AG04450 (cell line): ENCODE measurements around the gene HOXB9. TPM values are rescaled to one million over a fixed set of nuclear protein-coding genes. Genes with fewer than 3 reads are reported as not detected.

Source experiments
- CTCF ChIA-PET: fragments of 300-600, 350-600 bp; formaldehyde crosslinking; extraction: SDS; loops from one replicate; lab custom pipeline; 2022; ENCODE audit warnings: antibody characterized with exemption, inconsistent platforms; lab: Charles Lee
- POLR2A ChIA-PET: fragments of 350-600 bp; formaldehyde crosslinking; extraction: SDS; loops from one replicate; lab custom pipeline; 2021; ENCODE audit warnings: antibody characterized with exemption, inconsistent platforms; lab: Yijun Ruan, JAX
- DNase-seq: peaks from one replicate; pipeline ENCODE4 v3.0.0-alpha.2; 2011; ENCODE audit warnings: low read depth, low spot score
- H3K27ac ChIP-seq: one replicate; pipeline ENCODE4 v1.5.1; 2012; ENCODE audit warnings: low read depth, low read length, control low read depth
- H3K27me3 ChIP-seq: one replicate; pipeline ENCODE4 v1.6.0; 2012; ENCODE audit warnings: low read length; ENCODE audit not compliant: control insufficient read depth, insufficient read depth
- H3K4me3 ChIP-seq: 2 replicates; pipeline ENCODE4 v1.5.1; 2011; ENCODE audit warnings: mild to moderate bottlenecking, low read depth, low read length, control low read depth
- H3K9me3 ChIP-seq: 2 replicates; pipeline ENCODE4 v1.5.1; 2012; ENCODE audit warnings: low read length; ENCODE audit not compliant: control insufficient read depth, insufficient read depth
- polyA plus RNA-seq: library from polyadenylated mRNA; depleted of rRNA; stranded (reverse); fragments of >200 nt; gene quantifications from 2 replicates; pipeline ENCODE4 v1.2.3, GENCODE V29; 2011
- TF ChIP-seq, protein P1 (sequence below): IDR thresholded peaks from 2 replicates; pipeline ENCODE4 v1.5.1; 2011; ENCODE audit warnings: low read depth, low read length, control low read depth, inconsistent platforms

HOXB9 gene
- polyA plus RNA-seq, 1 experiment, result 0.02 TPM

DNA sequence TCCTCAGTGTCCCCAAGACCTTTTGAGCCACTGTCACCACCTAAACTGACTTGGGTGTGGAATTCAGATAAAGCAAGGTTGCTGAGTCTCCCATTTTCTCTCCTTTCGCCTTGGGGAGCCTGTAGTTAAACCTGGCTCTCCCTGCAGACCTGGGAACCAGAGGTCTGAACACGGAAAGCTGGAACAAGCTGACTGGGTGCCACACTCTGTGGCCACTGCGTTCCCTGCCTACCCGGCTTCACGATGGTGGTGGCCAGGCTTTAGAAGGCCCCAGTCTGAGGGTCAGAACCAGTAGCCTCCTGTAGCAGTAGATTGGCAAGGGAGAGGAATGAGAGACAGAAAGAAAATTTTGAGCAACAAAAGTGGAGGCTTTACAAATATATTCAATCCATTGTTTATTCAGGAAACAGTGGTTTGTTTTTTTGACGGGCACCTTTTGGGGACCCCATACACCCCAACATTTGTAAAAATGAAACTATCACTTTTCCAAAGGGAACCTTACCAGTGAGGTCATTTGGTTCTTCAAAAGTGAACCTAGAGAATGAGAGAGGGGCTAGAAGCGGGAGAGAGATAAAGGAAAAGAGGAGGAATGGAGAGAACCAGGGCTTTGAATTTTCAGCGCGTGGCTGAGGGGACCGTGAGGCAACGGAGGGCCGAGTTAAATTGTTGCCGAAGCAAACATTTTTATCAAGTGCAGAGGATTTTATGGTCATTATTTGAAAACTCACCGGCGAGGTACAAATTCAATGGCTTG, 9.3 kb downstream of the HOXB9 start:
- Histone ChIP-seq H3K27ac (no peak overlapping the region), H3K4me3 (no peak overlapping the region), H3K27me3 (peaks cover 81% of the 10 kb centered on the region), H3K9me3 (peaks cover 6% of the 10 kb centered on the region; the same call in 1 of the 2 replicates)
- no peak for DNase-seq
- POLR2A ChIA-PET, result interaction anchor here (1.2 kb wide), 1 partner anchor 23 kb away, joined by 3 read pairs; the partner anchor contains the start of gene HOXB5
- TF ChIP-seq, protein P1, sequence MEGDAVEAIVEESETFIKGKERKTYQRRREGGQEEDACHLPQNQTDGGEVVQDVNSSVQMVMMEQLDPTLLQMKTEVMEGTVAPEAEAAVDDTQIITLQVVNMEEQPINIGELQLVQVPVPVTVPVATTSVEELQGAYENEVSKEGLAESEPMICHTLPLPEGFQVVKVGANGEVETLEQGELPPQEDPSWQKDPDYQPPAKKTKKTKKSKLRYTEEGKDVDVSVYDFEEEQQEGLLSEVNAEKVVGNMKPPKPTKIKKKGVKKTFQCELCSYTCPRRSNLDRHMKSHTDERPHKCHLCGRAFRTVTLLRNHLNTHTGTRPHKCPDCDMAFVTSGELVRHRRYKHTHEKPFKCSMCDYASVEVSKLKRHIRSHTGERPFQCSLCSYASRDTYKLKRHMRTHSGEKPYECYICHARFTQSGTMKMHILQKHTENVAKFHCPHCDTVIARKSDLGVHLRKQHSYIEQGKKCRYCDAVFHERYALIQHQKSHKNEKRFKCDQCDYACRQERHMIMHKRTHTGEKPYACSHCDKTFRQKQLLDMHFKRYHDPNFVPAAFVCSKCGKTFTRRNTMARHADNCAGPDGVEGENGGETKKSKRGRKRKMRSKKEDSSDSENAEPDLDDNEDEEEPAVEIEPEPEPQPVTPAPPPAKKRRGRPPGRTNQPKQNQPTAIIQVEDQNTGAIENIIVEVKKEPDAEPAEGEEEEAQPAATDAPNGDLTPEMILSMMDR, result no peak
- CTCF ChIA-PET, result interaction anchor here (1.0 to 4.9 kb wide), 8 partner anchors 24 to 537 kb away, joined by 3 to 42 read pairs (median 12); partner anchors contain the start of gene HOXB5

- ChIA-PET CTCF (interaction anchor here (0.6 to 4.9 kb wide), 5 partner anchors 14 to 354 kb away, joined by 3 to 35 read pairs (median 4); no protein-coding TSS in a partner anchor), POLR2A (no interaction called here)
- DNase-seq, result no peak
- Histone ChIP-seq H3K9me3 (no peaks in the 10 kb centered on the region; the same call in 1 of the 2 replicates), H3K4me3 (no peak overlapping the region), H3K27me3 (peaks cover 73% of the 10 kb centered on the region), H3K27ac (no peak overlapping the region)
- TF ChIP-seq, protein P1, result no peak
These were observed 10.0 kb downstream of the HOXB9 start for GRCh38 chr17:48615963-48616716.

DNA sequence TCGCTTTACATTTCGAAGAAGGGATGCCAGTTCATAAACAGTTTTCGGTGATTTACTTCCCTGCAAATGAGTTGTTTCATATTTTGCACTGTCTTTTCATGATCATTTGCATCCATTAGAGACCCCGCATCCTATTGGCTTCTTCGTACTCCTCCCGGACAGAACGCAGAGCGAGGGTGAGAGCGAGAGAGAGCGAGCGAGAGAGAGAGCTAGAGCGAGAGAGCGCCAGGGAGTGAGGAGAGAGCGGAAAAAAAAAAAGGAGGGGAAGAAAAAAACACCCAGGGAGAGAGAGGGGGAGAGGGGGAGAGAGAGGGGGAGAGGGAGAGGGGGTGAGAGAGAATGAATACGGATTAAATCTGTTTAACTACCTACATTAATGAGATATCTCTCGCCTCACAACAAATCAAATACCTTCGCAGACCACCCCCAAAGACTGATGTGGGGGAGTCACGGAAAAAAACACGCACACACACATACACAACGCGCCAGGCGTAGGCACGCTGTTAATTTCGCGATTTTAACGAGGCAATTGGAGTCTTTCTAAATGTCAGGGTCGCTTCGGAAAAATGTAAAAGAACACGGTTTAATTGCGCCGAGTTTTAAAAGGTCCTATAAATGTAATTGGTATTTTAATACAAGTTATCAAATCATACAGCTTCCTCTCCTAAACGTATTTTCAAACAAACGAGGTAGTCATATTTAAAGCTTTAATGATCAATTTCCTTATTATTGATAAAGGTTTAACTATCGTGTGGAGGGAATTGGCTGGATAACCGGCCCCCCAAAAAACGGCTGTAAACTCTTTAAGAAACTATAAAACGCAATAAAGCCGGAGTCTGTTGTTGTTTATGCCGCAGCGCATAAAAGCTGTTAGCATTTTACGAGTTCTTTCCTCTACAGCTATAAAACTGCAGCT, 10.9 kb downstream of the HOXB9 start, which contains the start of gene HOXB8:
HOXB8 (minus strand) TSS at position 246 of the 916 bp plus-strand sequence. CDS start 588 bp downstream, outside the sequence.
- TF ChIP-seq, protein P1, result no peak
- ChIA-PET CTCF (interaction anchor here (0.5 to 4.9 kb wide), 7 partner anchors 13 to 307 kb away, joined by 3 to 35 read pairs (median 4); no protein-coding TSS in a partner anchor), POLR2A (interaction anchor here (3.0 kb wide), 1 partner anchor 18 kb away, joined by 13 read pairs; no protein-coding TSS in a partner anchor)
- DNase-seq, result no peak
- no peak within 1 kb of the TSS for H3K27ac ChIP-seq
- H3K9me3 ChIP-seq, result no peaks in the 10 kb centered on the region; the same call in 1 of the 2 replicates
- peaks cover 65% of the 10 kb centered on the region for H3K27me3 ChIP-seq
- peak within 1 kb of the TSS; percentile 67 for H3K4me3 ChIP-seq

DNA sequence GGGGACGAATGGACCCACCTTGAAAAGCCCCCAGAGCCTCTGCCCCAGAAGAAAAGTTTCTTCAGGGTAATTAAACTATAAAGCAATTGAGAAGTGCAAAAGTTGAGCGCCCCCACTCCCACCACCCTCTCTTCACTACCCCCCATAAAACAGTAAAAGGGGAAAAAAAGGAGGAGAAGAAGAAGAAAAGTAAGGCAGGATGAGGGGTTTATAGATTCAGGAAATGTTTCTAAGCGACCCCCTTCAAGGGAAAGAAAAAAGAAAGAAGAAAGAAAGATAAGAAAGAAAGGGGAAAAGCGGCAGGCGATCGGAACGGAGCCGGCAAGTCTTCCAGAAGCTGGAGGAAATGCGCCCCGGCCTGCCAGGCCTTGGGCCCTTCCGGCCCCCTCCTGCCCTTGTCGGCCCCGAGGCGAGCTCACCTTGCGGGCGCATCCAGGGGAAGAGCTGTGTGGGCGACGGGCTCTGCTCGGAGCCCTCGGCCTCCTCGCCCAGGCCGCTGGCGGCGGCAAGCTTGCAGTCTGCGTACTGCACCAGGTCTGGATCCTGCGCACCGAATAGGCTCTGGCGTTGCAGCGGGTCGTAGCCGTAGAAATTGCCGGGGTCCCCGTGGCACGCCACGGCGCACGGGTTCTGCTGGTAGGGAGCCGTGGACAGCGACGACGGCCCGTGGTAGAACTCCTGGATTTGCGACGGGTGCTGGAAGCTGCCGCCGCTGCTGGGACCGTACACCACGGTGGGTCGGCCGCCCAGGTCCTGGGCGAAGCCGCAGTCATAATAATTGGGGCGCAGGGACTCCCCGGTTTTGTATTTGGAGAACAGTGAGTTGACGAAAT, 12.1 kb downstream of the HOXB9 start:
- peaks cover 53% of the 10 kb centered on the region for H3K27me3 ChIP-seq
- TF ChIP-seq, protein P1, result no peak
- no peaks in the 10 kb centered on the region; the same call in 1 of the 2 replicates for H3K9me3 ChIP-seq
- POLR2A ChIA-PET, result interaction anchor here (3.0 kb wide), 1 partner anchor 17 kb away, joined by 13 read pairs; no protein-coding TSS in a partner anchor
- H3K4me3 ChIP-seq, result peak overlapping the region; percentile 67
- DNase-seq, result no peak
- CTCF ChIA-PET, result interaction anchor here (0.5 to 4.9 kb wide), 7 partner anchors 19 to 398 kb away, joined by 3 to 35 read pairs (median 8); no protein-coding TSS in a partner anchor
- no peak overlapping the region for H3K27ac ChIP-seq
